ENCODE data around the gene RIMKLA. TPM values are rescaled to one million over a fixed set of nuclear protein-coding genes. Genes with fewer than 3 reads are reported as not detected.

The RIMKLA gene
- total and polyA plus RNA-seq, 10 of the 15 experiments (the other 5 are each of a cell fraction or from before 2014, with no cell fraction given), result 0.01 to 0.52 (median 0.08) TPM

DNA sequence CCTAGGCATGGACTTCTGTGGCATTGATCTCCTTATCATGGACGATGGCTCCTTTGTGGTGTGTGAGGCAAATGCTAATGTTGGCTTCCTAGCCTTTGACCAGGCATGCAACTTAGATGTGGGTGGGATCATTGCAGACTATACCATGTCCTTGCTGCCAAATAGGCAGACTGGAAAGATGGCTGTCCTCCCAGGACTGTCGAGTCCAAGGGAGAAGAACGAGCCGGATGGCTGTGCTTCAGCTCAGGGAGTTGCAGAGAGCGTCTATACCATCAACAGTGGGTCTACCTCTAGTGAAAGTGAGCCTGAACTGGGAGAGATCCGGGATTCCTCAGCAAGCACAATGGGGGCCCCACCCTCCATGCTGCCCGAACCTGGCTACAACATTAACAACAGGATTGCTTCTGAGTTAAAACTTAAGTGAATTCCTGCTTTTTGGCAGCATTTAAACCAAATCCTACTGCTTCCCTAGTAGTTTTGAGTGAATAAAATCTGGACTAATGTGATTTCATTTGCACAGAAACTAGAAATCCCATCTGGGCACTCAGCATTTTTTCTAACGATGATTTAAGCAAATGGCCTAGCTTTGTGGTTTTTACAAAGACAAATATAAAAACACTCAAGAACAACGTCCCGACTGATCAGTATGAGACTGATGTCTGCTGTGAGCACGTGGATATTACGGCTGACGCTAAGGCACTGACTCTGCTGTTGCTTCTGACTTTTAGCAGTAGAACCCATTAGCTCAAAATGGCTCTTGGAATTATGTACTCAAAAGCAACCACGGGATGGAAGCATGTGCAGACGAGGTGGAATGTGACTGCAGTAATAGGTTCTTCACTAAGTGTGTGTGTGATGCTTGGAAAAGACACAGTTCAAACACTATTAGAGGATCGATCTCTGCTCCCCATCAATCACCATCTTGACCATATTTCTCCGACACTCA, 34.2 kb downstream of the RIMKLA start (continued):
- TF ChIP-seq ZNF622 (IDR thresholded peaks at IDR 0.05) (no peak), NR2C1 (IDR thresholded peaks at IDR 0.05) (no peak), KAT2A (conservative IDR thresholded peaks at IDR 0.05; ENCODE audit: control insufficient read depth, low read depth, low read length) (no peak), JUND (IDR thresholded peaks at IDR 0.05; ENCODE audit: low read depth, low read length) (no peak), NBN (IDR thresholded peaks at IDR 0.05) (no peak)

DNA sequence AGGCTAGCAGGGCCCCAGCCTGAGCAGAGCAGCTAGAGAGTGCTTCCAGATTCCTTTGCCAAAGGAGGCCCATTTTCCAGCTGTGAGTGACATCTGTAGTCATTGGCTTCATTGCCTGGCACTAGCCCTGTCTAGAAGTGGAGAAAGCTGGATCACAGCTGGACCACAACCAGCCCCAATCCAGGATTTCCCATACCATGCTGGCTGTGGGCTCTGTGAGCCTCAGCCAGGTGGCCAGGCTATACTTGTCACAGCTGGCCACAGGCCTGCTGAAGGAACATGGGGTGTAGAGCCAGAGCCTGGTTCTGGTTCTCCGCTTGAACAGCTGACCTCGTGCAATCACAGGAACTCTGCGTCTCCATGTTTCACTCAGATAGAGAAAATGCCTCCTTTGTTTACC, 36.6 kb downstream of the RIMKLA start:
- RAD21 ChIA-PET (ENCODE audit: unreplicated experiment), result no interaction called here
- SMC1A ChIA-PET (ENCODE audit: uncharacterized antibody, unreplicated experiment), result no interaction called here
- no peak for TF ChIP-seq POLR2A (IDR thresholded peaks at IDR 0.05; ENCODE audit: low read depth, low read length)
- TF ChIP-seq, protein P1, sequence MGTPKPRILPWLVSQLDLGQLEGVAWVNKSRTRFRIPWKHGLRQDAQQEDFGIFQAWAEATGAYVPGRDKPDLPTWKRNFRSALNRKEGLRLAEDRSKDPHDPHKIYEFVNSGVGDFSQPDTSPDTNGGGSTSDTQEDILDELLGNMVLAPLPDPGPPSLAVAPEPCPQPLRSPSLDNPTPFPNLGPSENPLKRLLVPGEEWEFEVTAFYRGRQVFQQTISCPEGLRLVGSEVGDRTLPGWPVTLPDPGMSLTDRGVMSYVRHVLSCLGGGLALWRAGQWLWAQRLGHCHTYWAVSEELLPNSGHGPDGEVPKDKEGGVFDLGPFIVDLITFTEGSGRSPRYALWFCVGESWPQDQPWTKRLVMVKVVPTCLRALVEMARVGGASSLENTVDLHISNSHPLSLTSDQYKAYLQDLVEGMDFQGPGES (IDR thresholded peaks at IDR 0.05), result no peak
- no peak for TF ChIP-seq BACH1 (IDR thresholded peaks at IDR 0.05; ENCODE audit: borderline replicate concordance)
- TF ChIP-seq RAD51 (IDR thresholded peaks at IDR 0.05), result no peak
- no peak for TF ChIP-seq CHD1 (IDR thresholded peaks at IDR 0.05; ENCODE audit: low read depth, low read length)
- no peak for TF ChIP-seq KLF5 (IDR thresholded peaks at IDR 0.05; ENCODE audit: partially characterized antibody)
- TF ChIP-seq SUZ12 (IDR thresholded peaks at IDR 0.05; ENCODE audit: unreplicated experiment), result no peak
- no peak for TF ChIP-seq YY1 (IDR thresholded peaks at IDR 0.05; ENCODE audit: low read depth, low read length)
- TF ChIP-seq ZNF24 (IDR thresholded peaks at IDR 0.05), result no peak
- TF ChIP-seq RCOR1 (conservative IDR thresholded peaks at IDR 0.05; ENCODE audit: low read depth, low read length), result no peak
- TF ChIP-seq HDGF (IDR thresholded peaks at IDR 0.05), result no peak
- TF ChIP-seq, protein P2, sequence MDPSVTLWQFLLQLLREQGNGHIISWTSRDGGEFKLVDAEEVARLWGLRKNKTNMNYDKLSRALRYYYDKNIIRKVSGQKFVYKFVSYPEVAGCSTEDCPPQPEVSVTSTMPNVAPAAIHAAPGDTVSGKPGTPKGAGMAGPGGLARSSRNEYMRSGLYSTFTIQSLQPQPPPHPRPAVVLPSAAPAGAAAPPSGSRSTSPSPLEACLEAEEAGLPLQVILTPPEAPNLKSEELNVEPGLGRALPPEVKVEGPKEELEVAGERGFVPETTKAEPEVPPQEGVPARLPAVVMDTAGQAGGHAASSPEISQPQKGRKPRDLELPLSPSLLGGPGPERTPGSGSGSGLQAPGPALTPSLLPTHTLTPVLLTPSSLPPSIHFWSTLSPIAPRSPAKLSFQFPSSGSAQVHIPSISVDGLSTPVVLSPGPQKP (IDR thresholded peaks at IDR 0.05; ENCODE audit: low read depth, low read length), result no peak
- no peak for TF ChIP-seq TCF3 (IDR thresholded peaks at IDR 0.05; ENCODE audit: borderline replicate concordance, insufficient read depth, low read depth, low read length)
- no peak for TF ChIP-seq LARP7 (IDR thresholded peaks at IDR 0.05)
- TF ChIP-seq, protein P3, sequence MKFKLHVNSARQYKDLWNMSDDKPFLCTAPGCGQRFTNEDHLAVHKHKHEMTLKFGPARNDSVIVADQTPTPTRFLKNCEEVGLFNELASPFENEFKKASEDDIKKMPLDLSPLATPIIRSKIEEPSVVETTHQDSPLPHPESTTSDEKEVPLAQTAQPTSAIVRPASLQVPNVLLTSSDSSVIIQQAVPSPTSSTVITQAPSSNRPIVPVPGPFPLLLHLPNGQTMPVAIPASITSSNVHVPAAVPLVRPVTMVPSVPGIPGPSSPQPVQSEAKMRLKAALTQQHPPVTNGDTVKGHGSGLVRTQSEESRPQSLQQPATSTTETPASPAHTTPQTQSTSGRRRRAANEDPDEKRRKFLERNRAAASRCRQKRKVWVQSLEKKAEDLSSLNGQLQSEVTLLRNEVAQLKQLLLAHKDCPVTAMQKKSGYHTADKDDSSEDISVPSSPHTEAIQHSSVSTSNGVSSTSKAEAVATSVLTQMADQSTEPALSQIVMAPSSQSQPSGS (IDR thresholded peaks at IDR 0.05; ENCODE audit: low read length), result no peak
- TF ChIP-seq SMAD1 (IDR thresholded peaks at IDR 0.05; ENCODE audit: low read depth, partially characterized antibody), result no peak
- TF ChIP-seq CBX5 (IDR thresholded peaks at IDR 0.05; ENCODE audit: low read depth), result no peak
- no peak overlapping the region for H3K27ac ChIP-seq (ENCODE audit: control insufficient read depth, insufficient read depth)
- H3K36me3 ChIP-seq (ENCODE audit: control insufficient read depth in 2 of 2, insufficient read depth in 2 of 2, low read length in 1 of 2), result no peaks in the 10 kb centered on the region
- H3K4me1 ChIP-seq (ENCODE audit: control insufficient read depth, insufficient read depth, low read length), result no peaks in the 10 kb centered on the region
- intact Hi-C loops (cut with micrococcal nuclease; ENCODE audit: unreplicated experiment) (no loop called here), in situ Hi-C loops (cut with MboI) (no loop called here)
- no peak overlapping the region for H3K4me2 ChIP-seq (ENCODE audit: control insufficient read depth, insufficient read depth)
- DNase-seq (ENCODE audit: low read depth, low spot score), result no peak
- BruUV-seq (replicated peaks), result no TSS peak
- H2AFZ ChIP-seq (ENCODE audit: control insufficient read depth, low read depth, low read length), result no peak overlapping the region
- WGBS (ENCODE audit: insufficient coverage, insufficient replicate concordance, low lambda C conversion rate, missing lambda C conversion rate), result 85% methylated on average over 3 of the region's 3 CpGs
- no peak for ATAC-seq
- H3K9ac ChIP-seq (ENCODE audit: control insufficient read depth, insufficient read depth, low read length), result no peak overlapping the region
- no peaks in the 10 kb centered on the region for H4K20me1 ChIP-seq (ENCODE audit: control insufficient read depth, insufficient read depth)
- H3K79me2 ChIP-seq (ENCODE audit: control insufficient read depth, insufficient read depth, low read length), result no peaks in the 10 kb centered on the region
- POLR2A ChIA-PET, result interaction anchor here (0.7 to 1.0 kb wide), 2 partner anchors 13 to 225 kb away, joined by 3 to 9 read pairs; no protein-coding TSS in a partner anchor
- FAIRE-seq, result no peak
- H3K27me3 ChIP-seq (replicated peaks in 1 of 2; ENCODE audit: control insufficient read depth in 2 of 2, insufficient read depth in 2 of 2, low read length in 1 of 2), result no peaks in the 10 kb centered on the region; a peak in 1 of 4 replicates
- H3K9me3 ChIP-seq (replicated peaks; ENCODE audit: control insufficient read depth, insufficient read depth, low read length), result no peaks in the 10 kb centered on the region
- no peak overlapping the region for H3K4me3 ChIP-seq
- CTCF ChIA-PET, result no interaction called here

Measured in GM12878 (cell line).